ENCODE data around the gene FOXF2. TPM values are rescaled to one million over a fixed set of nuclear protein-coding genes. Genes with fewer than 3 reads are reported as not detected.

Gene FOXF2
- total RNA-seq, 2 donors from 2014 or later: 0.26 TPM; not detected in 1

GRCh38 chr6:1403851-1404712 is 14.7 kb downstream of the FOXF2 start:
- DNase-seq (no peak), ATAC-seq (no peak)
- TF ChIP-seq, protein P1, sequence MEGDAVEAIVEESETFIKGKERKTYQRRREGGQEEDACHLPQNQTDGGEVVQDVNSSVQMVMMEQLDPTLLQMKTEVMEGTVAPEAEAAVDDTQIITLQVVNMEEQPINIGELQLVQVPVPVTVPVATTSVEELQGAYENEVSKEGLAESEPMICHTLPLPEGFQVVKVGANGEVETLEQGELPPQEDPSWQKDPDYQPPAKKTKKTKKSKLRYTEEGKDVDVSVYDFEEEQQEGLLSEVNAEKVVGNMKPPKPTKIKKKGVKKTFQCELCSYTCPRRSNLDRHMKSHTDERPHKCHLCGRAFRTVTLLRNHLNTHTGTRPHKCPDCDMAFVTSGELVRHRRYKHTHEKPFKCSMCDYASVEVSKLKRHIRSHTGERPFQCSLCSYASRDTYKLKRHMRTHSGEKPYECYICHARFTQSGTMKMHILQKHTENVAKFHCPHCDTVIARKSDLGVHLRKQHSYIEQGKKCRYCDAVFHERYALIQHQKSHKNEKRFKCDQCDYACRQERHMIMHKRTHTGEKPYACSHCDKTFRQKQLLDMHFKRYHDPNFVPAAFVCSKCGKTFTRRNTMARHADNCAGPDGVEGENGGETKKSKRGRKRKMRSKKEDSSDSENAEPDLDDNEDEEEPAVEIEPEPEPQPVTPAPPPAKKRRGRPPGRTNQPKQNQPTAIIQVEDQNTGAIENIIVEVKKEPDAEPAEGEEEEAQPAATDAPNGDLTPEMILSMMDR (IDR thresholded peaks at IDR 0.05): no peak
- no peak for TF ChIP-seq POLR2A (IDR thresholded peaks at IDR 0.05)
- WGBS, 2 donors: 82 to 86% methylated on average over 12 of the region's 12 CpGs
- H3K9me3 ChIP-seq: no peaks in the 10 kb centered on the region
- intact Hi-C loops (cut with DNase I): no loop called here
- no peak overlapping the region for H3K4me3 ChIP-seq
- no peaks in the 10 kb centered on the region for H3K27me3 ChIP-seq
- no peaks in the 10 kb centered on the region for H3K4me1 ChIP-seq
- H3K36me3 ChIP-seq (replicated peaks in 1 of 2; ENCODE audit: insufficient read depth in 1 of 2, low read depth in 2 of 2): no peaks in the 10 kb centered on the region
- no peak overlapping the region for H3K27ac ChIP-seq

GRCh38 chr6:1404713-1405098 is 15.3 kb downstream of the FOXF2 start:
- Histone ChIP-seq H3K27ac (no peak overlapping the region), H3K9me3 (no peaks in the 10 kb centered on the region), H3K36me3 (replicated peaks in 1 of 2; ENCODE audit: insufficient read depth in 1 of 2, low read depth in 2 of 2) (no peaks in the 10 kb centered on the region), H3K4me1 (no peaks in the 10 kb centered on the region), H3K4me3 (no peak overlapping the region), H3K27me3 (no peaks in the 10 kb centered on the region)
- no peak for DNase-seq
- TF ChIP-seq, protein P1 (IDR thresholded peaks at IDR 0.05): no peak
- no peak for TF ChIP-seq POLR2A (IDR thresholded peaks at IDR 0.05)
- intact Hi-C loops (cut with DNase I): no loop called here
- no peak for ATAC-seq
- WGBS, 2 donors: 86 to 90% methylated on average over 4 of the region's 4 CpGs

DNA sequence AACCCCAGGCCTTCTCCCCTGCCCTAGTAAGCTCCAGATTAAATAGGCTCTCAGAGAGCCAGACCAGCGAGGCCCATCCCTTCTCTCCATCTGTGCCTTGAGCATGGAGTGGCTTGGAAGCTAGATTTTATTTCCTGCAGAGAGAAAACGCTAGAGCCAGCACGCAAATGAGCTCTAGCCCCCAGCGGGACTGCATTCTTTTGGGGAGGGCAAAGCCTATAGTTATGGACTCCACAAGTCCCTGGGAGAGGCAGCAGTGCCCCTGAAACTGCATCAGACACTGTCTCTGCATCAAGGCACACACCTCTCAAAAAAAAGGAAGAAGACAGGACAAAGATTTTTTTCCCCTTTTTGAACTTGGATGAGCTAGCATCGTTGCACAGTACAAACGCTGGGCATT is 15.8 kb downstream of the FOXF2 start:
- intact Hi-C loops (cut with DNase I): no loop called here
- Histone ChIP-seq H3K27ac (no peak overlapping the region), H3K27me3 (no peaks in the 10 kb centered on the region), H3K4me3 (no peak overlapping the region), H3K4me1 (no peaks in the 10 kb centered on the region), H3K36me3 (replicated peaks in 1 of 2; ENCODE audit: insufficient read depth in 1 of 2, low read depth in 2 of 2) (no peaks in the 10 kb centered on the region), H3K9me3 (no peaks in the 10 kb centered on the region)
- TF ChIP-seq, protein P1 (IDR thresholded peaks at IDR 0.05): no peak
- no peak for TF ChIP-seq POLR2A (IDR thresholded peaks at IDR 0.05)
- 58 to 64% methylated on average over 6 of the region's 6 CpGs for WGBS, 2 donors
- DNase-seq (no peak), ATAC-seq (no peak)

DNA sequence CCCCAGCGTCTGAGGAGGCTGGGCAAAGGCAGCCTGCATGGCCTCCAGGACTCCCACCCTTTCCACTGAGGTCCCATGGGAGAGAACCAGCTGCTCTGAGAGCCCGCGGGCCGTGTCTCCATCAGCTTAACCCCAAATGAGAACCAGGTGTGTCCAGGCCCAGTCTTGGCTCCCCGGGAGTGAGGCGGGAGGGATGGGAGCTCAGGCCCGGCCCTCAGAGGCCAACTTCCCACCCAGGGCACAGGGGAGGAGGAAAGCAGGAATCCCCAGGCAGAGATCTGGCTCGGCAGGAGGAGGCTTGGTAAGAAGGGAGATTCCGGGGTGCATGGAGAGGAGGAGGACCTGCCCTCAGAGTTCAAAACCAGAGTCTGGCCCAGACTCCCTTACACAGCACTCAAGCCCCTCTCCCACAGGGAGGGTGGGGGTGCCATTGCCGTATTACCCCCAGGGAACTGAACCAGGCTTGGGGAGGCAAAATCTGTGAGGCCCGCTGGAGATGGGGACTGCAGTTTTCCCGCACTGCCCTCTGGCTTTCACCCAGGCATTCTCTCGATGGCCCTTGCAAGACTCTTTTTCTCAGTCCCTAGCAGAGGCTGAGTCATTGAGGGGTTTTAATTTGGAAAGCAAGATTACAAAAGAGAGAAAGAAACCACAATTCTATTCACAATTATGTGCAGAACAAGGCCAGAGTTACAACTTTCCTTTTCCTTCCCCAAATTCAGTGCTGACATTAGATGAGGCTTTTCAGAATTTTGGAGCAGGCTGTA is 17.1 kb downstream of the FOXF2 start:
- Histone ChIP-seq H3K4me3 (no peak overlapping the region), H3K27me3 (no peaks in the 10 kb centered on the region), H3K4me1 (no peaks in the 10 kb centered on the region), H3K27ac (no peak overlapping the region), H3K36me3 (replicated peaks in 1 of 2; ENCODE audit: insufficient read depth in 1 of 2, low read depth in 2 of 2) (no peaks in the 10 kb centered on the region), H3K9me3 (no peaks in the 10 kb centered on the region)
- TF ChIP-seq, protein P1 (IDR thresholded peaks at IDR 0.05): no peak
- no peak for TF ChIP-seq POLR2A (IDR thresholded peaks at IDR 0.05)
- intact Hi-C loops (cut with DNase I): no loop called here
- no peak for DNase-seq
- 74 to 77% methylated on average over 9 to 13 of the region's 13 CpGs for WGBS, 2 donors
- ATAC-seq: no peak
